GM21619 (cell line): ENCODE data around the gene CELA3A.
"Not testable (repeated sequence)": the region's sequence is repeated elsewhere in the genome, so short reads cannot be mapped to it uniquely, and the experiment has no call there.

Experiments used
- ATAC-seq: cut with Tn5 transposase; IDR thresholded peaks from one replicate; pipeline ENCODE4 v1.9.1; 2021; ENCODE audit not compliant: unreplicated experiment

Gene CELA3A

GRCh38 chr1:22012752-22013151, 11.3 kb downstream of the CELA3A start:
- not testable (repeated sequence) for ATAC-seq

- not testable (repeated sequence) for ATAC-seq
Measured at GRCh38 chr1:22014575-22015206, 13.2 kb downstream of the CELA3A start.

DNA sequence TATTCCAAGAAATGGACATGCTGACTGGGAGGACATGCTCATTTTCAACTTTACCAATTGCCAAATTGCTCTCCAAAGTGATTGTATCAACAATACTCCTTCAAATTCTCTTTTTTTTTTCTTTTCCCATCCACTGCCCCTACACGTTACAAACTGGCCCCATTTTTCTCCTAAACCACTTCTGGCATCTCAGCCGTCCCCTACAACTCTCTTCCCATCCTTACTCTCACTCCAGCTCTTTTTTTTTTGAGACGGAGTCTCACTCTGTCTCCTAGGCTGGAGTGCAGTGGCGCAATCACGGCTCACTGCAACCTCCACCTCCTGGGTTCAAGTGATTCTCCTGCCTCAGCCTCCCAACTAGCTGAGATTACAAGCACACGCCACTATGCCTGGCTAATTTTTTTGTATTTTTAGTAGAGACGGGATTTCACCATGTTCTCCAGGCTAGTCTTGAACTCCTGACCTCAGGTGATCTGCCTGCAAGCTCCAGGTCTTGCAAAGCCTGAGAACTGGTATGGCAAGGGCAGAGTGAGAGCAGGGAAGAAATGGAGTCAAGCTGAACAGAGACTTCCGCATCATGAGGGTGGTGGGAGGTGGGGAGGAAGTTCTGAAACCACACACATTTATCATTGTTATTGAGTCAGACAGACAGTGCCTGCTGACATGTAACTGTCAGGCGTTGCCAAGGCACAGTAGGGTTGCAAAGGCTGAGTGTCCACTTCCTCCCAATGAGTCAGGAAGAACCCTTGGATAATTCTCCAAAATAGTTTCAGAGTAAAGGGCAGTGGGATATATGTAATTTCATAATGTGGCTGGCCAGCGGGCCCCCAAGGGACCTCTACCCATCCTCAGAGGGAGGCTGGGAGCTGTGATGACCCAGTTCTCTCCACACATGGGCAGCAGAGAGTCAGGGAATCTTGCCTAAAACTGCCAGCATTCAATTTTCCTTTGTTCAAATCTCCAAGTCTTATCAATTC, 17.4 kb downstream of the CELA3A start:
- no peak for ATAC-seq

DNA sequence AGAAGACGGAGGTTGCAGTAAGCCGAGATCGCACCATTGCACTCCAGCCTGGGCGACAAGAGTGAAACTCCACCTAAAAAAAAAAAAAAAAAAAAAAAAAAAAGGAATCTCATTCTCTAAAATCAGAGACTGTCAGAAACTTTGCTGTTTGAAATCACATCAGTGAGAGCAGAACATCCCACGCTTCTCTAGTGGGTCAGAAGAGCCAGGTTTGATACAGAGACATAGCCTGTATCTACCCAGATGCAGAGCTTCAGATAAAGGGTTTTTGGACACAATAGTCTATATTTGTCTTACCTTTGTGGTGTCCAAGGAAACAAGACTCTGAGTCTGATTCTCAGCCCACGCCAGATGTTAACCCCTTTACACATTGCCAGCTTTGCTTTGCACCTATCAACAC, 19.6 kb downstream of the CELA3A start:
- ATAC-seq, result no peak

DNA sequence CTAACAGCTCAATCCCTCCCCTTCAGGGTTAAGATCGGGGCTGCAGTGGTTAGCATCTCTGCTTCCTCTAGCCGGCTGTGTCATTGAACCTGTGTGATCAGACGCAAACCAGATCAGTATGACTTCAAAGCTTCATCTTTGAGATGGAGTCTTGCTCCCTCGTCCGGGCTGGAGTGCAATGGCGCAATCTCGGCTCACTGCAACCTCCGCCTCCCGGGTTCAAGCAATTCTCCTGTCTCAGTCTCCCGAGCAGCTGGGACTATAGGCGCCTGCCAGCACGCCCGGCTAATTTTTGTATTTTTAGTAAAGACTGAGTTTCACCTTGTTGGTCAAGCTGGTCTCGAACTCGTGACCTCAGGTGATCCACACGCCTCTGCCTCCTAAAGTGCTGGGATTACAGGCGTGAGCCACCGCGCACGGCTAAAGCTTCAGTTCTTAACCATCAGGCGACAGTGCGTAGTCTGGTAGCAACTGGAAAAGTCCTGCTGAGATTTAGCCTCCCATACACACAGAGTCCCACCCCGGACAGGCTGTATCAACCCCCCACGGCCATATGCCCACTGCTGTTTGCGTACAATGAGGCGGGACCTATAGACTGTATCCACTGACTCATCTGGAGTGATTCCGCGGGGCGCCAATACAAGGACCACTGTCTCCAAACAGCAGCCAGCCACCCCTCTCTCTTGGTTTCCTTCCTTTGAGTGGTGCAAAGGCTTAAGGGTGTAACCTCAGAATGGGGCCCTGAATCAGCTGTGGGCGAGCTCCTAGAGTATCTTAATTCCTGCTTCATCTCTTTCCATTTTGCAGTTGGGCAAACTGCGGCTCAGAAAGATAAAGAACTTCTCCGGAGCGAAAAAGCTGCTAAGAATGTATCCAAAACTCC, 23.3 kb downstream of the CELA3A start:
- peak; percentile 37 for ATAC-seq

- ATAC-seq, result peak; percentile 65
Measured at GRCh38 chr1:22025368-22026155, 24.1 kb downstream of the CELA3A start.

DNA sequence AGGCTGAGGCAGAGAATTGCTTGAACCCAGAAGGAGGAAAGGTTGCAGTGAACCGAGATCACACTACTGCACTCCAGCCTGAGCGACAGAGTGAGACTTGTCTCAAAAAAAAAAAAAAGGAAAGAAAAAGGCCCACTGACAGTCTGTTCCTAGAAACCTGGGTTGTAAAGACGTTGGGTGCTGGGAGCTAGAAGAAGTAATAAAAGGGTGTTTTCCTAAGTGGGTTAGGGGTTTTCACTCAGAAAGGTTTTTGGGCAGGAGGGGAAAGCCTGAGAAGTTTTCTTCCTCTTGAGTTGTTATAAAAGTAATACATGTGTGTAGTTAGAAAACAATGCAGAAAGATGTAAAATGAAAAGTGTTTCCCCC, 25.4 kb downstream of the CELA3A start:
- ATAC-seq, result no peak

- no peak for ATAC-seq
Measured at GRCh38 chr1:22030057-22030456, 28.6 kb downstream of the CELA3A start.

- ATAC-seq, result no peak
Measured at GRCh38 chr1:22030473-22030872, 29.0 kb downstream of the CELA3A start.

DNA sequence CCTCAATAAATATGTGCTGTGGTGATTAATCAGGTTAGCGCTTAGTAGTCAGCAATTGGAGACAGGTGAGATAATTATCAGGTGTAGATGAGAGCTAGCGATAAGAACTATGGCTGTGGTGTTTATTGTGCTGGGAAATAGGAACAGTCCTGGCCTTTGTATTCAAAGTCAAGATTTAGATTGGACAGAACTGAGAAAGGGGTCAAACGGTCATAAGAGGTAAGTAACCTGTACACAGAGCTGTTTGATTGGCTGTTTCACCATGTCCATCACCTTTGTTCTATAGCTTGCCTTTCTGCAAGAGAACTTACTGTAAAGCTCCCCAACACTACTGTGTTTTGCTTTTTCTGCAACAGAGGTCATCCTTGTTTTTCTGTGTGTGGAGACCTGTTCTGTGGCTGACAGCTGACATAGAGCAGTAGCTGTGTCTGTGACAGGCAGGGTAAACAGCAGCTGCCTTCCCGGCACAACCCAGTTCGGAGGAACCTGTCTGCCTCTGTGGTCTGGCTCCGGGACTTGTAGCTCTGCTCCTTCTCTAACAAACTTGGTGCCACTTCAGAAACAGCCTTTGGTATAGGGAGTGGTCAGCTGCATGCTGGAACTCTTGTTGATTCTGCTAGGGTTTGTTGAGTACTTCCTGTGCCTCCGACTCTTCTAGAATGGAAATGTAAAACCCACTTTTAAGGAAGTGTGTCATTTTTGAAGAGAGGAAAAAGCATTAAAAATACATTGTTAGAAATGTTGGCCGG, 29.9 kb downstream of the CELA3A start:
- no peak for ATAC-seq

GRCh38 chr1:22034834-22035233, 33.4 kb downstream of the CELA3A start:
- ATAC-seq, result not testable (repeated sequence)

DNA sequence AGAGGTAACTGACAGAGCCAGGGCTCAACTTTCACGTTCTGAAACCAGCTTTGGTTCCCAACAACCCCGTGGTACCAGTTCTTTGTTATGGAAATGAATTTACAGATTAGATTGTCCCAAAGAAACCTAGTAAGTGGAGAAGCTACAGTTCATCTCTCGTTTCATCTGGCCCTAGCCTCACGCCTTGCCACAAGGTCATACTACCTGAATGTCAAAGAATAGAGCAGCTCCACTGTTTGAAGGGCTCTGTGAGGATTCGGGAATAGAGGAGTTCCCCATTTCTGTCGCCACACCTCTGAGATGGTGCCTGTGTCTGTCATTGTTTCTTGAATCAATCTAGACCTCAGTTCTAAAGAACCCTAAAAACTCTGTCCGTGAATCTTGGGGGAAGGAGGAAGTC, 36.1 kb downstream of the CELA3A start:
- no peak for ATAC-seq

- ATAC-seq, result no peak
Measured at GRCh38 chr1:22038036-22038435, 36.6 kb downstream of the CELA3A start.

- peak; percentile 97 for ATAC-seq
Measured at GRCh38 chr1:22039594-22040285, 38.3 kb downstream of the CELA3A start.

DNA sequence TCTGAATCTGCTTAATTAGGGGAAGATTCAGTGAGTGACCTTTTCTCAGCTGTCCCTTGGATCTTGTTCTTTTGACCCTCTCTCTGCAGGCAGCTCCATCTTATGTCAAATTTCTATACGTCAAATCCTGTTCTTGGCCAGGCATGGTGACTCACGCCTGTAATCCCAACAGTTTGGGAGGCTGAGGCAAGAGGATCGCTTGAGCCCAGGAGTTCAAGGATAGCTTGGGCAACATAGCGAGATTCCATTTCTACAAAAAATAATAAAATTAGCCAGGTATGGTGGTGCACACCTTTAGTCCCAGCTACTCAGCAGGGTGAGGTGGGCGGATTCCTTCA, 38.8 kb downstream of the CELA3A start:
- ATAC-seq, result no peak

DNA sequence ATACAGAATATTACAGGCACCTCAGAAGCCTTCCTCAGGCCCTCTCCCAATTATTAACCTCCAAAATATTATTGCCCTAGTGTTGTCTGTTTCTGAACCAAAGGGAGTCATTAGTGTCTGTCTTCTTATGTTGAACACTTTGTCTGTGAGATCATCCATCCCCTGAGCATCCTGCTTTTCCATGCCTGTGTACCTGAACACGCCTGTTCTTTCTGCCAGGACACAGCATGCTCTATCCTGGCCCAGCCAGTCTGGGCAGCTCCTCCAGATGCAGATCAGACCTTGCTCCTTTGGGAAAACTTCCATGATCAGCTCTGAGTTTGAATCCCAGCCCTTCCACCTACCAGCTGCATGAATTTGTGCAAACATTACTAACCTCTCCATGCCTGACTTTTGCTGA, 40.0 kb downstream of the CELA3A start:
- ATAC-seq, result no peak

DNA sequence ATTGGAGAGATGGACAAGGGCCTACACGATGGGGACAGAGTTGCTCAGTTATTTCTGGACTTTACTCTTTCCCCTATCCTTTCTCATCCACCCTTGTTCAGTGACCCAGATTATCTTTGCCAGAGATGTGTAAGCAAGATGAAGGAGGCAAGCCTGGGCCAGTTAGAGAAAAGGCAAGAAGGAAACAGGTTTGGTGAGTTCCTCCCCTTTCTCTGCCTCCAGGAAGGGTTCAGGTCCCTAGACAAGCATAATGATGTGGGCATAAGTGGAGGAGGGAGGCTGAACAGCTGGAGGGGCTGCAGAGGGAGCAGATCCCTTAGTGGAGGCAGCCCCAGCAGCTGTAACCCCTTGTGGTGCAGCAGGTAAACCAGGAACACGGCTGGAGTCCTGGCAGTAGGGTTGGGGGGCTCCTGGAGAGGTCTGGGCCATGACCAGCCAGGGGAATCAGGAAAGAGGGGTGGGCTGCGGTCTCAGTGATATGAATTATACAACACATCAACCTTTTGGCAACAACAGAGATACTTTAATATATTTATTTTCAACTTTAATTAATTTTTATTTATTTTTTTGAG, 41.8 kb downstream of the CELA3A start:
- no peak for ATAC-seq

GRCh38 chr1:22044690-22045420, 43.4 kb downstream of the CELA3A start:
- no peak for ATAC-seq
